Measurements from ENCODE around the gene ABHD17A.

Gene ABHD17A

GRCh38 chr19:1871140-1871597, 14.1 kb downstream of the ABHD17A start:
- ATAC-seq (ENCODE audit: low read depth) (no peak), DNase-seq (ENCODE audit: low spot score) (no peak)
- peaks cover 14% of the 10 kb centered on the region for H3K4me1 ChIP-seq (ENCODE audit: insufficient read depth, poor library complexity, severe bottlenecking)
- H3K27me3 ChIP-seq (ENCODE audit: insufficient read depth, poor library complexity, severe bottlenecking), result no peaks in the 10 kb centered on the region
- H3K27ac ChIP-seq (ENCODE audit: poor library complexity, severe bottlenecking), result no peak overlapping the region
- H3K9me3 ChIP-seq (ENCODE audit: severe bottlenecking), result no peaks in the 10 kb centered on the region
- H3K36me3 ChIP-seq (ENCODE audit: low read depth), result peaks cover 3% of the 10 kb centered on the region; the same call in 1 of the 2 replicates
- TF ChIP-seq CTCF (IDR thresholded peaks at IDR 0.05; ENCODE audit: poor library complexity, severe bottlenecking), result no peak
- no peak overlapping the region for H3K4me3 ChIP-seq (ENCODE audit: severe bottlenecking)

GRCh38 chr19:1868971-1869370, 16.3 kb downstream of the ABHD17A start:
- Histone ChIP-seq H3K27ac (ENCODE audit: poor library complexity, severe bottlenecking) (no peak overlapping the region), H3K9me3 (ENCODE audit: severe bottlenecking) (no peaks in the 10 kb centered on the region), H3K36me3 (ENCODE audit: low read depth) (no peaks in the 10 kb centered on the region; the same call in 1 of the 2 replicates), H3K4me1 (ENCODE audit: insufficient read depth, poor library complexity, severe bottlenecking) (peaks cover 9% of the 10 kb centered on the region), H3K4me3 (ENCODE audit: severe bottlenecking) (no peak overlapping the region), H3K27me3 (ENCODE audit: insufficient read depth, poor library complexity, severe bottlenecking) (no peaks in the 10 kb centered on the region)
- no peak for ATAC-seq (ENCODE audit: low read depth)
- no peak for DNase-seq (ENCODE audit: low spot score)
- TF ChIP-seq CTCF (IDR thresholded peaks at IDR 0.05; ENCODE audit: poor library complexity, severe bottlenecking), result no peak

- DNase-seq (ENCODE audit: low spot score), result no peak
- H3K4me3 ChIP-seq (ENCODE audit: severe bottlenecking), result no peak overlapping the region
- no peaks in the 10 kb centered on the region for H3K27me3 ChIP-seq (ENCODE audit: insufficient read depth, poor library complexity, severe bottlenecking)
- TF ChIP-seq CTCF (IDR thresholded peaks at IDR 0.05; ENCODE audit: poor library complexity, severe bottlenecking), result no peak
- no peaks in the 10 kb centered on the region; the same call in 1 of the 2 replicates for H3K36me3 ChIP-seq (ENCODE audit: low read depth)
- no peaks in the 10 kb centered on the region for H3K4me1 ChIP-seq (ENCODE audit: insufficient read depth, poor library complexity, severe bottlenecking)
- no peak overlapping the region for H3K27ac ChIP-seq (ENCODE audit: poor library complexity, severe bottlenecking)
- no peak for ATAC-seq (ENCODE audit: low read depth)
- H3K9me3 ChIP-seq (ENCODE audit: severe bottlenecking), result no peaks in the 10 kb centered on the region
Measured at GRCh38 chr19:1867349-1867724, 18.0 kb downstream of the ABHD17A start.

GRCh38 chr19:1866693-1867348, 18.5 kb downstream of the ABHD17A start:
- ATAC-seq (ENCODE audit: low read depth) (no peak), DNase-seq (ENCODE audit: low spot score) (no peak)
- no peak overlapping the region for H3K27ac ChIP-seq (ENCODE audit: poor library complexity, severe bottlenecking)
- H3K9me3 ChIP-seq (ENCODE audit: severe bottlenecking), result no peaks in the 10 kb centered on the region
- no peak for TF ChIP-seq CTCF (IDR thresholded peaks at IDR 0.05; ENCODE audit: poor library complexity, severe bottlenecking)
- no peaks in the 10 kb centered on the region for H3K27me3 ChIP-seq (ENCODE audit: insufficient read depth, poor library complexity, severe bottlenecking)
- no peaks in the 10 kb centered on the region; the same call in 1 of the 2 replicates for H3K36me3 ChIP-seq (ENCODE audit: low read depth)
- no peak overlapping the region for H3K4me3 ChIP-seq (ENCODE audit: severe bottlenecking)
- no peaks in the 10 kb centered on the region for H3K4me1 ChIP-seq (ENCODE audit: insufficient read depth, poor library complexity, severe bottlenecking)
